SK-N-SH (cell line): Measurements from ENCODE around the gene STAC.

Experiments
- CTCF ChIP-seq: fragments of 200-600 bp; sonication (generic); IDR thresholded peaks from 2 replicates; pipeline ENCODE4 v1.6.1; 2017; ENCODE audit warnings: antibody characterized with exemption, mild to moderate bottlenecking, moderate library complexity
- ELF1 ChIP-seq: IDR thresholded peaks from 2 replicates; pipeline ENCODE4 v1.4.0; 2012
- EP300 ChIP-seq, 2 experiments: IDR thresholded peaks; 2 replicates each; pipeline versions ENCODE4 v1.4.0 to v1.6.1; 2012; ENCODE audit warnings: borderline replicate concordance in 1 of 2, low read depth in 1 of 2, low read length in 1 of 2
- EZH2phosphoT487 ChIP-seq: fragments of 200-600 bp; sonication (generic); IDR thresholded peaks from 2 replicates; pipeline ENCODE4 v1.6.1; 2017; ENCODE audit warnings: low read depth, mixed run types, mild to moderate bottlenecking, antibody characterized with exemption, moderate library complexity, borderline replicate concordance
- FOXJ3 ChIP-seq: sonication (generic); formaldehyde crosslinking; IDR thresholded peaks from 2 replicates; pipeline ENCODE4 v1.5.1; 2020; ENCODE audit warnings: mild to moderate bottlenecking, missing genetic modification reagents
- GABPA ChIP-seq: IDR thresholded peaks from 2 replicates; pipeline ENCODE4 v1.4.0; 2012; ENCODE audit warnings: low read depth, mild to moderate bottlenecking
- GATA2 ChIP-seq: sonication (generic); formaldehyde crosslinking; IDR thresholded peaks from 2 replicates; pipeline ENCODE4 v1.5.0; 2020; ENCODE audit warnings: mild to moderate bottlenecking, missing genetic modification reagents
- MAX ChIP-seq: IDR thresholded peaks from 2 replicates; pipeline ENCODE4 v1.4.0; 2012; ENCODE audit warnings: low read depth
- PBX3 ChIP-seq: IDR thresholded peaks from 2 replicates; pipeline ENCODE4; 2012
- POLR2AphosphoS5 ChIP-seq: IDR thresholded peaks from 2 replicates; pipeline ENCODE4 v1.6.1; 2012; ENCODE audit warnings: low read depth, low read length
- RAD21 ChIP-seq: IDR thresholded peaks from 2 replicates; pipeline ENCODE4 v1.6.1; 2012; ENCODE audit warnings: mild to moderate bottlenecking, low read length
- REST ChIP-seq: IDR thresholded peaks from 2 replicates; pipeline ENCODE4 v1.6.1; 2012; ENCODE audit warnings: mild to moderate bottlenecking, low read depth, low read length, moderate library complexity
- RFX5 ChIP-seq: IDR thresholded peaks from 2 replicates; pipeline ENCODE4 v1.6.1; 2012; ENCODE audit warnings: mild to moderate bottlenecking, improper control_type of control experiment, low read length
- TAF1 ChIP-seq: IDR thresholded peaks from 2 replicates; pipeline ENCODE4 v1.6.1; 2012; ENCODE audit warnings: low read depth, mild to moderate bottlenecking, low read length, moderate library complexity, borderline replicate concordance

- TF ChIP-seq PBX3: no peak
- TF ChIP-seq CTCF: no peak
- TF ChIP-seq GABPA: no peak
- TF ChIP-seq POLR2AphosphoS5: no peak
- TF ChIP-seq GATA2 (CRISPR knock-in tag): no peak
- TF ChIP-seq REST: no peak
- TF ChIP-seq ELF1: no peak
- no peak for TF ChIP-seq RFX5
- no peak for TF ChIP-seq MAX
- TF ChIP-seq FOXJ3 (CRISPR knock-in tag): no peak
- no peak for TF ChIP-seq EZH2phosphoT487
- TF ChIP-seq EP300 (IDR thresholded peaks at IDR 0.05; ENCODE audit: borderline replicate concordance in 1 of 2, low read depth in 1 of 2, low read length in 1 of 2): no peak
- no peak for TF ChIP-seq TAF1
- no peak for TF ChIP-seq RAD21
These were observed 76.5 kb downstream of the STAC start for GRCh38 chr3:36456784-36457183.
